SU-DHL-6 (cell line): ENCODE measurements around the gene USP46.

Experiments used
- CTCF ChIP-seq: fragments of 200-600 bp; sonication (generic); IDR thresholded peaks from one replicate; pipeline ENCODE4 v1.5.1; 2017; ENCODE audit warnings: antibody characterized with exemption, mild to moderate bottlenecking, low read length, moderate library complexity; ENCODE audit not compliant: insufficient read depth, poor library complexity, severe bottlenecking
- EZH2phosphoT487 ChIP-seq: fragments of 200-600 bp; sonication (generic), shearing (Covaris generic); conservative IDR thresholded peaks from 2 replicates; pipeline ENCODE4 v1.6.1; 2018; ENCODE audit warnings: mild to moderate bottlenecking, antibody characterized with exemption, low read length, moderate library complexity, mixed read lengths

GRCh38 chr4:52633846-52634245 lies 25.3 kb downstream of the USP46 start:
- TF ChIP-seq CTCF (no peak), EZH2phosphoT487 (no peak)
